ENCODE measurements around the gene SUCLG2. TPM values are rescaled to one million over a fixed set of nuclear protein-coding genes. Genes with fewer than 3 reads are reported as not detected.

The SUCLG2 gene
- polyA plus RNA-seq, 1 donor: 77.9 TPM

DNA sequence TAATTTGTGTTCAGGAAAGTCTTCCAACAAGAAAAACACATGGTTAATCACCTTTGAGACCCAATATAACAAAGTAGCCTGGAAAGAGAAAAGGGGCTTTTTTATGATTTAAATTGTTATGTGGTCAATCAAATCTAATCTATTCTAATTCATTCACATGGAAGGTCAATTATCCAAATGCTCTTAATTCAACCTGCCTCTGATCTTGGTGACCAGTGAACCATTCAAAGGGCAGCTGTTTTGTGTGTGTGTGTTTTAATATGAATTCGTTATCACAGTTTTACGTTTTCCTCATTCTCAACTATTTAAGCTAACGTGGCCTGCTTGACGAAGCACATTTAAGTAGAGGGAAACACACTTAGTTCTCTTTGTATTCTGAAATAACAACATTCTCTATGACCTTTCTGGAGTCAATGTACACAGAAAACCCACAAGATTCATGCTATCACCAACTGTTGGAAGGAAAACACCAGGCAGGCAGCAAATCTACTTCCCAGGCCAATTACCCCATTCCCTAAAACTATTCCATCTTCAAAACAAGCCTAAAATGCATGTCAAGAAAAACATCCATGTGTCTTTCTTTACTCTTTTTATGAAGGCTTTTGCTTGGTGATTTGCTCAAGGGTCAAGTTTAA lies 195.4 kb downstream of the SUCLG2 start:
- no peak for DNase-seq

GRCh38 chr3:67458408-67458807 lies 196.0 kb downstream of the SUCLG2 start:
- DNase-seq: no peak

- no peak for DNase-seq
These were observed 200.8 kb downstream of the SUCLG2 start for GRCh38 chr3:67453628-67454027.

DNA sequence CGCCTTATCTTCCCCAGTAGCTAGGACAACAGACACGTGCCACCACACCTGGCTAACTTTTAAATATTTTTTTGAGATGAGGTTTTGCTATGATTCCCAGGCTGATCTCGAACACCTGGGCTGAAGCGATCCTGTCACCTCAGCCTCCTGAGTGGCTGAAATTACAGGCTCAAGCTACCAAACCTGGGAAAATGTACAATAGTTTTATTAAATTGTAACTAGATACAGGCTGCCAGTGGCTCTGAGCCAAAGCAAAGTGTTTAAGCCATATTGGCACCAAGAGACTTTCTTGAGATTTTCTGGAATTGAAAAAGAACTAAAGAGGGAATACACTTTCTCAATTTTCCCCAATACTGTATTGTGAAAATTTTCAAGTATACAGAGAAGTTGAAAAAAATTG lies 204.3 kb downstream of the SUCLG2 start:
- no peak for DNase-seq

GRCh38 chr3:67447393-67447792 lies 207.0 kb downstream of the SUCLG2 start:
- no peak for DNase-seq

DNA sequence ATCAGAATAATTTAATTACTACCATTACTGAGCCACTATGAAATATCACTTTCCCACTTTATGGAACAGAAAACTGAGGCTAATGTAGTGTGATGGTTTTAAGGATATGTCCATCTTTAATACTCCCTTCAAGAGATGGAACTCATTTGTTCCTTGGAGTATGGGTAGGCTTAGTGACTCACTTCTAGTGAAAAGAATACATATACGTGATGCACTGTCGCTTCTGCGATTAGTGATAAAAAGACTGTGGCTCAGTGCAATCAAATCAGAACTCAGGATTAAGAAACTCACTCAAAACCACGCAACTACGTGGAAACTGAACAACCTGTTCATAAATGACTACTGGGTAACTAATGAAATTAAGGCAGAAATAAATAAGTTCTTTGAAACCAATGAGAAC lies 216.6 kb downstream of the SUCLG2 start:
- DNase-seq: no peak

DNA sequence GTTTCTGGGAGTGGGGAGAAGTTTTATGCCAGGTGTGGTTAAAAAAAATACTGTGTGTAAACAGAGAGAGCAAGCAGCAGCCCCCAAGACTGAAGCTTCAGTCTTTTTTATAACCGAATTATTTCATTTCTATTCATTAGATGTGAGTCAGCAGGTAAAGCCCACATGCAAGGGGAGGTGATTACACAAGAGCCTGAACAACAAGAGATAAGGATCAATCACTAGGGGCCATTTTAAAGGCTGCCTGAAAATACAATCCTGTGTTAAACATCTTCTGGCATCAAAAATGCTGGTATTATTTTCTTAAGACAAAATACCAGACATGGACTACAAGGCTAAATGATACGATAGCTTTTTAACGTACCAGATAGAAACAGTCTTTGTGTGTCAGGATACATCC lies 217.3 kb downstream of the SUCLG2 start:
- DNase-seq: no peak

- DNase-seq: no peak
These were observed 221.3 kb downstream of the SUCLG2 start for GRCh38 chr3:67433109-67433508.

- DNase-seq: no peak
These were observed 222.5 kb downstream of the SUCLG2 start for GRCh38 chr3:67431887-67432286.

DNA sequence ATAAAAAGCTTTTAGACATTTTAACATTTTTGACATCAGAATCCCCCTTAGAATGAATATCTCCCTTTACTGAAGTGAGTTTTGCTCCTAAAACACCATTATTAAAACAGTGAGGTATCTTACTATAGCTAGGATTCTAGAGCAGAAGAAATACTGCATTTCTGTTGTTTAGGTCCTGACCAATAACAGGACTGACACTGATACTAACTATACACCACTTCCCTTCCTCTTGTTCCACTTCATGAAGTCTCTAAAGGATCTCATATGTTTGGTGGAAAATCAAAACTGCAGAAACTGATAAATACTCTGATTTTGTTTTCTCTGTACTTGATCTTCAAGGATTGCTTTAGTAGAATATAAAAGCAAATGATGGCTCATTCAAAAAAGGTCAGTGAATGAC lies 230.7 kb downstream of the SUCLG2 start:
- DNase-seq: no peak

GRCh38 chr3:67421912-67422311 lies 232.5 kb downstream of the SUCLG2 start:
- DNase-seq: no peak

GRCh38 chr3:67419779-67420178 lies 234.6 kb downstream of the SUCLG2 start:
- no peak for DNase-seq

- DNase-seq: no peak
These were observed 235.2 kb downstream of the SUCLG2 start for GRCh38 chr3:67419218-67419529.

- no peak for DNase-seq
These were observed 235.8 kb downstream of the SUCLG2 start for GRCh38 chr3:67418426-67419217.

DNA sequence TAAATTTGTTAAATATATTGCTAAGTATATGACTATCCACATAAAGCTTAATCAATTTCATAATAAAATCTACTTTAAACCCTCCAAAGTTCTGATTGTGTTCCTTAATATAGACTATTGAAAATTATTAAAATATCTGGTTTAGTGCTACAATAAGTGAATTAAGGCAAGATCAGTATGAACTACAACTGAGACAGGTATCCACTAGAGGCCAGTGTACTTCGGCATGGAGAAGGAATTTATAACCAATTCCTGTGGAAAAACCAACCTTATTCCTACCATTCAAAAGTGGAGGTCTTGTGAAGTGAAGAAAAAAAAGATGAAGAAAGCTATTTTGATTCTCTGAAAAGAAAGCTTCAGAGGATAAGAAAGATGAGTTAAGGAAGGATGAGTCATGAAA lies 237.7 kb downstream of the SUCLG2 start:
- no peak for DNase-seq

- no peak for DNase-seq
These were observed 238.9 kb downstream of the SUCLG2 start for GRCh38 chr3:67415511-67415910.

DNA sequence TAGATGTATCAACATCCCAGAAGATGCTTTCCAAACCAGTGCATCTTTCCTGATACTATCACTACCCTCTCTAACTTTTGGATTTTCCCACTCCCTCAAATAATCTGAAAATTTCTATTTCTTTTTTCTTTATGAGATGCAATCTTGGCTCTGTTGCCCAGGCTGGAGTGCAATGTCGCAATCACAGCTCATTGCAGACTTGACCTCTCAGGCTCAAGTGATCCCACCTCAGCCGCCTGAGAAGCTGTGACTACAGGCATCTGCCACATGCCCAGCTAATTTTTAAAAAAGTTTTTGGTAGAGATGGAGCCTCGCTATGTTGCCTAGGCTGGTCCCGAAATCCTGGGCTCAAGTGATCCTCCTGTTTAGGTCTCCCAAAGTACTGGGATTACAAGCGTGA lies 239.7 kb downstream of the SUCLG2 start:
- no peak for DNase-seq

- DNase-seq: no peak
These were observed 249.2 kb downstream of the SUCLG2 start for GRCh38 chr3:67405193-67405592.

- DNase-seq: no peak
These were observed 251.5 kb downstream of the SUCLG2 start for GRCh38 chr3:67402873-67403272.

- no peak for DNase-seq
These were observed 252.5 kb downstream of the SUCLG2 start for GRCh38 chr3:67401921-67402320.

DNA sequence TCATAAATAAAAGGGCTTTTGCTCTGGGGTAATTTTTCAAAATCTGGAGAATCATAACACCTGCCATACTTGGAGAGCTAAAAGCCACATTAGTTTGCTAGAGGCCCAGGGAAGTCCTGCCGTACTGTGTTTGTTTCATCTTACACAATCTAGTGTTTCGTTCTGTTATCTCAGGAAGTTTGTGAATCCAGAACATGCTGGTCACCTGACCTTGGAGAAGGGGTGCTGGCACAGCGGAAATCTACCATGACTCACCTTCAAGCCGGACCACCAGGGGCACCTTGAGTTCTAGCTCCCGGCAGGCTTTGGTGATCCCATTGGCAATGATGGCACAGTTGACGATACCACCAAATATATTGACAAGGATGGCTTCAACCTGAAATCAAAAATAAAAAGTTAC lies 253.9 kb downstream of the SUCLG2 start:
- no peak for DNase-seq

- no peak for DNase-seq
These were observed 265.2 kb downstream of the SUCLG2 start for GRCh38 chr3:67389176-67389575.

DNA sequence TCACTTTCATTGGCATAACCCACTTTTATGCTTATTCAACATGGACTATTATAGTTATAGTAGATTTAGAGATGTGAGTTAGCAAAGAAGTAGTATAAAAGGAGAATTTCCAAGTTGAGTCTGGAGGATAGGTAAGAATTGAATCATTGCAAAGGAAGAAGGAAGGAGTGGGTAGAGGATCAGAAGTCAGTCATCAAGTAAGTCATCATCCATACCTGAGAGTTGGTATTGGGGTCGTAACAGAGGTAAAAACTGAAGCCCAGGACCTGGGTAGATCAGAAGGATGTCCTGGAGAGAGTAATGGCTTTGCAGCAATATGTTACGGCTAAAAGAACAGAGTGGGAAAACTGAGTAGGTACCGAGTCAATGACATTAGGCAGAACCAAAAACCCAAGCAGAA lies 265.7 kb downstream of the SUCLG2 start:
- DNase-seq: no peak

DNA sequence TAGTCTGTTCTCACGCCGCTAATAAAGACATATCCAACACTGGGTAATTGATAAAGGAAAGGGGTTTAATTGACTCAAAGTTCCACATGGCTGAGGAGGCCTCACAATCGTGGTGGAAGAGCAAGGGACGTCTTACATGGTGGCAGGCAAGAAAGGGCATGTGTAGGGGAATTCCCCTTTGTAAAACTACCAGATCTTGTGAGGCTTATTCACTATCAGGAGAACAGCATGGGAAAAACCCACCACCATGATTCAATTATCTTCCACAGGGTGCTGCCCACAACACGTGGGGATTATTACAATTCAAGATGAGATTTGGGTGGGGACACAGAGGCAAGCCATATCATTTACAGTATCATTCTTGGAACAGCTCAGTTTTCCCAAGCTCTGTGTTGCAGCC lies 268.0 kb downstream of the SUCLG2 start:
- DNase-seq: no peak
